Mammary epithelial cell (primary cell): ENCODE measurements around the gene IGFBP7.

Source experiments
- EZH2 ChIP-seq: IDR thresholded peaks from 2 replicates; pipeline ENCODE4 v1.6.1; 2012; ENCODE audit warnings: low read length, inconsistent platforms, borderline replicate concordance
- TF ChIP-seq, protein P1 (sequence below), 2 donors: IDR thresholded peaks in 1 of 2; conservative IDR thresholded peaks in 1 of 2; 2 replicates each; pipeline ENCODE4 v1.5.1; 2011 to 2012; ENCODE audit warnings: inconsistent platforms in 2 of 2, low read length in 2 of 2, mild to moderate bottlenecking in 2 of 2, control low read depth in 1 of 2, low read depth in 1 of 2; ENCODE audit not compliant: insufficient read depth in 1 of 2; ENCODE audit errors: extremely low read depth in 1 of 2

- TF ChIP-seq, protein P1, sequence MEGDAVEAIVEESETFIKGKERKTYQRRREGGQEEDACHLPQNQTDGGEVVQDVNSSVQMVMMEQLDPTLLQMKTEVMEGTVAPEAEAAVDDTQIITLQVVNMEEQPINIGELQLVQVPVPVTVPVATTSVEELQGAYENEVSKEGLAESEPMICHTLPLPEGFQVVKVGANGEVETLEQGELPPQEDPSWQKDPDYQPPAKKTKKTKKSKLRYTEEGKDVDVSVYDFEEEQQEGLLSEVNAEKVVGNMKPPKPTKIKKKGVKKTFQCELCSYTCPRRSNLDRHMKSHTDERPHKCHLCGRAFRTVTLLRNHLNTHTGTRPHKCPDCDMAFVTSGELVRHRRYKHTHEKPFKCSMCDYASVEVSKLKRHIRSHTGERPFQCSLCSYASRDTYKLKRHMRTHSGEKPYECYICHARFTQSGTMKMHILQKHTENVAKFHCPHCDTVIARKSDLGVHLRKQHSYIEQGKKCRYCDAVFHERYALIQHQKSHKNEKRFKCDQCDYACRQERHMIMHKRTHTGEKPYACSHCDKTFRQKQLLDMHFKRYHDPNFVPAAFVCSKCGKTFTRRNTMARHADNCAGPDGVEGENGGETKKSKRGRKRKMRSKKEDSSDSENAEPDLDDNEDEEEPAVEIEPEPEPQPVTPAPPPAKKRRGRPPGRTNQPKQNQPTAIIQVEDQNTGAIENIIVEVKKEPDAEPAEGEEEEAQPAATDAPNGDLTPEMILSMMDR (conservative IDR thresholded peaks at IDR 0.05 in 1 of 2, IDR thresholded peaks at IDR 0.05 in 1 of 2; ENCODE audit: extremely low read depth in 1 of 2, insufficient read depth in 1 of 2, low read depth in 1 of 2, low read length in 2 of 2): no peak
- no peak for TF ChIP-seq EZH2
Measured at GRCh38 chr4:57154191-57154590, 44.0 kb upstream of the IGFBP7 start.
